Measurements from ENCODE around the gene ALDH3B1.

ALDH3B1 gene

GRCh38 chr11:68066742-68067141 lies 56.6 kb downstream of the ALDH3B1 start:
- Histone ChIP-seq H3K36me3 (ENCODE audit: control insufficient read depth in 5 of 5, insufficient read depth in 5 of 5, low read length in 5 of 5) (peaks cover 15 to 92% (median 77%) of the 10 kb centered on the region in 5 donors), H3K9ac (ENCODE audit: low read length in 5 of 5) (no peak overlapping the region), H3K27me3 (ENCODE audit: control insufficient read depth in 5 of 5, insufficient read depth in 4 of 5, low read length in 5 of 5) (no peaks in the 10 kb centered on the region), H3K27ac (ENCODE audit: low read depth, low read length) (no peak overlapping the region), H3K4me3 (ENCODE audit: low read depth in 1 of 5, low read length in 5 of 5) (no peak overlapping the region), H3K4me1 (ENCODE audit: control insufficient read depth in 5 of 5, insufficient read depth in 5 of 5, low read length in 5 of 5) (peaks cover 0 to 21% (median 10%) of the 10 kb centered on the region in 5 donors), H3K9me3 (ENCODE audit: control insufficient read depth in 5 of 5, low read length in 5 of 5) (no peaks in the 10 kb centered on the region)

- Histone ChIP-seq H3K9me3 (ENCODE audit: control insufficient read depth in 5 of 5, low read length in 5 of 5) (no peaks in the 10 kb centered on the region), H3K9ac (ENCODE audit: low read length in 5 of 5) (no peak overlapping the region), H3K4me3 (ENCODE audit: low read depth in 1 of 5, low read length in 5 of 5) (no peak overlapping the region), H3K36me3 (ENCODE audit: control insufficient read depth in 5 of 5, insufficient read depth in 5 of 5, low read length in 5 of 5) (peaks cover 15 to 87% (median 72%) of the 10 kb centered on the region in 5 donors), H3K4me1 (ENCODE audit: control insufficient read depth in 5 of 5, insufficient read depth in 5 of 5, low read length in 5 of 5) (peaks cover 0 to 21% (median 10%) of the 10 kb centered on the region in 5 donors), H3K27ac (ENCODE audit: low read depth, low read length) (no peak overlapping the region), H3K27me3 (ENCODE audit: control insufficient read depth in 5 of 5, insufficient read depth in 4 of 5, low read length in 5 of 5) (no peaks in the 10 kb centered on the region)
Measured at GRCh38 chr11:68067991-68068390, 57.9 kb downstream of the ALDH3B1 start.

GRCh38 chr11:68071281-68072048 lies 61.3 kb downstream of the ALDH3B1 start:
- H3K4me3 ChIP-seq (ENCODE audit: low read depth in 1 of 5, low read length in 5 of 5): no peak overlapping the region
- peaks cover 12 to 77% (median 55%) of the 10 kb centered on the region in 5 donors for H3K36me3 ChIP-seq (ENCODE audit: control insufficient read depth in 5 of 5, insufficient read depth in 5 of 5, low read length in 5 of 5)

GRCh38 chr11:68074584-68075352 lies 64.6 kb downstream of the ALDH3B1 start:
- H3K36me3 ChIP-seq (ENCODE audit: control insufficient read depth in 5 of 5, insufficient read depth in 5 of 5, low read length in 5 of 5): peaks cover 13 to 53% (median 33%) of the 10 kb centered on the region in 5 donors
- H3K4me1 ChIP-seq (ENCODE audit: control insufficient read depth in 5 of 5, insufficient read depth in 5 of 5, low read length in 5 of 5): peaks cover 0 to 11% (median 0%) of the 10 kb centered on the region in 5 donors
- H3K27ac ChIP-seq (ENCODE audit: low read depth, low read length): no peak overlapping the region

More at GRCh38 chr11:68071281-68072048, 61.3 kb downstream of the ALDH3B1 start:
- Histone ChIP-seq H3K9ac (ENCODE audit: low read length in 5 of 5) (no peak overlapping the region), H3K27ac (ENCODE audit: low read depth, low read length) (no peak overlapping the region), H3K27me3 (ENCODE audit: control insufficient read depth in 5 of 5, insufficient read depth in 4 of 5, low read length in 5 of 5) (no peaks in the 10 kb centered on the region), H3K4me1 (ENCODE audit: control insufficient read depth in 5 of 5, insufficient read depth in 5 of 5, low read length in 5 of 5) (peaks cover 0 to 9% (median 5%) of the 10 kb centered on the region in 5 donors), H3K9me3 (ENCODE audit: control insufficient read depth in 5 of 5, low read length in 5 of 5) (no peaks in the 10 kb centered on the region)

GRCh38 chr11:68076371-68077042 lies 66.4 kb downstream of the ALDH3B1 start:
- Histone ChIP-seq H3K27me3 (ENCODE audit: control insufficient read depth in 5 of 5, insufficient read depth in 4 of 5, low read length in 5 of 5) (no peaks in the 10 kb centered on the region), H3K9ac (ENCODE audit: low read length in 5 of 5) (no peak overlapping the region), H3K36me3 (ENCODE audit: control insufficient read depth in 5 of 5, insufficient read depth in 5 of 5, low read length in 5 of 5) (peaks cover 4 to 50% (median 31%) of the 10 kb centered on the region in 5 donors), H3K9me3 (ENCODE audit: control insufficient read depth in 5 of 5, low read length in 5 of 5) (no peaks in the 10 kb centered on the region), H3K4me1 (ENCODE audit: control insufficient read depth in 5 of 5, insufficient read depth in 5 of 5, low read length in 5 of 5) (peaks cover 0 to 10% (median 0%) of the 10 kb centered on the region in 5 donors), H3K27ac (ENCODE audit: low read depth, low read length) (no peak overlapping the region), H3K4me3 (ENCODE audit: low read depth in 1 of 5, low read length in 5 of 5) (no peak overlapping the region)

More at GRCh38 chr11:68074584-68075352, 64.6 kb downstream of the ALDH3B1 start:
- Histone ChIP-seq H3K9me3 (ENCODE audit: control insufficient read depth in 5 of 5, low read length in 5 of 5) (no peaks in the 10 kb centered on the region), H3K4me3 (ENCODE audit: low read depth in 1 of 5, low read length in 5 of 5) (no peak overlapping the region), H3K27me3 (ENCODE audit: control insufficient read depth in 5 of 5, insufficient read depth in 4 of 5, low read length in 5 of 5) (no peaks in the 10 kb centered on the region), H3K9ac (ENCODE audit: low read length in 5 of 5) (no peak overlapping the region)

- Histone ChIP-seq H3K9ac (ENCODE audit: low read length in 5 of 5) (peak overlapping the region in 1 of 5 donors; percentile 20), H3K27me3 (ENCODE audit: control insufficient read depth in 5 of 5, insufficient read depth in 4 of 5, low read length in 5 of 5) (no peaks in the 10 kb centered on the region), H3K4me3 (ENCODE audit: low read depth in 1 of 5, low read length in 5 of 5) (no peak overlapping the region), H3K36me3 (ENCODE audit: control insufficient read depth in 5 of 5, insufficient read depth in 5 of 5, low read length in 5 of 5) (peaks cover 4 to 43% (median 25%) of the 10 kb centered on the region in 5 donors), H3K9me3 (ENCODE audit: control insufficient read depth in 5 of 5, low read length in 5 of 5) (no peaks in the 10 kb centered on the region), H3K4me1 (ENCODE audit: control insufficient read depth in 5 of 5, insufficient read depth in 5 of 5, low read length in 5 of 5) (peaks cover 0 to 10% (median 0%) of the 10 kb centered on the region in 5 donors), H3K27ac (ENCODE audit: low read depth, low read length) (no peak overlapping the region)
Measured at GRCh38 chr11:68077617-68078582, 67.8 kb downstream of the ALDH3B1 start.

Data from subcutaneous abdominal adipose tissue (tissue), 5 donors.